ENCODE data around the gene RABEP1.

DNA sequence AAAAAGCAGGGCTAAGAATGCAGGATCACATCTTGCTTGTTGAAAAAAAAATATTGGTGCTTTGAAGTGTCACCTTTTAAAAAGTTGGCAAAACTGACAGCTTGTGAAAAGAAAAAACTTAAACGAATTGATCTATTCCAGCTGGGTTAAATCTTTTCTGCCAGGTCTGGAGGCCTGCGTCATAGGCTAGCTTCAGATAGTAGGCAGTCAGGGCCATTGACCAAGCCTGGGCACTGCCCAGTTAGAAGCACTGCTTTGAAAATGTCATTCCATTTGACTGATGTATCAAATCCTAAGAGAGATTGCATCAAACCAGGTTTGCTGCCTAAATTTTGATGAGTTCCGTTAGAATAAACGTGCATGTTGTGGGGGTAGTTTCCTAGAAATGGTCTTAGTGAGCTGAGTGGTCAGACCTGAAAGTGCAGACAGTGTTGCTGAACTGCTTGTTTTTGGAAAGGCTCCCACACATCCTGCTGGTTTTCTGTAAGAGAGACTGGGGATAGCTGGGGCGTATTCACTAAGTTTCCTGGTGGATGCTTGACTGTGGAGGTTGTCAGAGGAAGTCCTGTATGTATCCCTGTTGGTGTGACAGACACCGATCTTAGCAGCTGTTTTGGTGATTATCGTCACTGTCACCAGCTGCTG is 98.5 kb downstream of the RABEP1 start:
- TF ChIP-seq POLR2A (IDR thresholded peaks at IDR 0.05) (no peak), CTCF (IDR thresholded peaks at IDR 0.05) (no peak)

All from testis (tissue), 2 donors.